Endothelial cell of umbilical vein (primary cell): ENCODE measurements around the gene TBCD.

ENCODE experiments used
- CTCF ChIP-seq, 2 donors: IDR thresholded peaks; 1 replicate in 1 of 2; 2 replicates in 1 of 2; pipeline ENCODE4 v1.5.1; 2011; ENCODE audit warnings: low read length in 2 of 2, mild to moderate bottlenecking in 2 of 2, moderate library complexity in 2 of 2, control low read depth in 1 of 2, inconsistent platforms in 1 of 2, low read depth in 1 of 2; ENCODE audit not compliant: insufficient read depth in 1 of 2; ENCODE audit errors: extremely low read depth in 1 of 2
- FOS ChIP-seq: IDR thresholded peaks from 2 replicates; pipeline ENCODE4 v1.6.1; 2011; ENCODE audit warnings: mild to moderate bottlenecking, low read length, moderate library complexity, borderline replicate concordance; ENCODE audit not compliant: insufficient read depth

GRCh38 chr17:82709676-82710498 is 42.0 kb upstream of the TBCD start:
- TF ChIP-seq FOS: no peak
- TF ChIP-seq CTCF (IDR thresholded peaks at IDR 0.05; ENCODE audit: extremely low read depth in 1 of 2, insufficient read depth in 1 of 2, low read depth in 1 of 2, low read length in 2 of 2): no peak
